Measurements from ENCODE around the gene FOXP1. TPM values are rescaled to one million over a fixed set of nuclear protein-coding genes. Genes with fewer than 3 reads are reported as not detected.
A peak's percentile ranks its signal among the peaks of the same experiment; 100 is the strongest.

Gene FOXP1
- total and polyA plus RNA-seq, 2 experiments from 2014 or later = 76.8 to 99.8 TPM

GRCh38 chr3:71317140-71317539 lies 266.4 kb downstream of the FOXP1 start:
- 83% methylated on average over 6 of the region's 6 CpGs for WGBS (ENCODE audit: low lambda C conversion rate, missing lambda C conversion rate)
- Histone ChIP-seq H3K4me3 (no peak overlapping the region), H3K27me3 (no peaks in the 10 kb centered on the region), H3K4me2 (peak overlapping the region; percentile 62), H3K36me3 (replicated peaks; ENCODE audit: insufficient read depth, low read depth) (no peaks in the 10 kb centered on the region), H3K4me1 (ENCODE audit: insufficient read depth) (peaks cover 36% of the 10 kb centered on the region), H3K9me2 (replicated peaks; ENCODE audit: insufficient read depth) (no peaks in the 10 kb centered on the region), H3K27ac (peak overlapping the region; percentile 62), H2AFZ (no peak overlapping the region), H3K9me3 (ENCODE audit: low read depth) (no peaks in the 10 kb centered on the region), H3K79me2 (peaks cover 48% of the 10 kb centered on the region), H4K20me1 (ENCODE audit: insufficient read depth, poor library complexity, severe bottlenecking) (no peaks in the 10 kb centered on the region)
- no peak for TF ChIP-seq EZH2phosphoT487 (IDR thresholded peaks at IDR 0.05; ENCODE audit: low read depth, severe bottlenecking, unreplicated experiment)
- no peak for TF ChIP-seq CTCF (IDR thresholded peaks at IDR 0.05; ENCODE audit: poor library complexity)
- no peak for TF ChIP-seq EZH2 (IDR thresholded peaks at IDR 0.05; ENCODE audit: borderline replicate concordance)
- DNase-seq (ENCODE audit: low spot score) = no peak

GRCh38 chr3:71316066-71316777 lies 267.3 kb downstream of the FOXP1 start:
- Histone ChIP-seq H3K9me3 (ENCODE audit: low read depth) (no peaks in the 10 kb centered on the region), H3K9me2 (replicated peaks; ENCODE audit: insufficient read depth) (no peaks in the 10 kb centered on the region), H3K4me1 (ENCODE audit: insufficient read depth) (peaks cover 36% of the 10 kb centered on the region), H2AFZ (no peak overlapping the region), H3K27me3 (no peaks in the 10 kb centered on the region), H3K36me3 (replicated peaks; ENCODE audit: insufficient read depth, low read depth) (no peaks in the 10 kb centered on the region), H3K4me3 (no peak overlapping the region), H4K20me1 (ENCODE audit: insufficient read depth, poor library complexity, severe bottlenecking) (no peaks in the 10 kb centered on the region), H3K4me2 (peak overlapping the region; percentile 28), H3K27ac (peak overlapping the region; percentile 16), H3K79me2 (peaks cover 49% of the 10 kb centered on the region)
- WGBS (ENCODE audit: low lambda C conversion rate, missing lambda C conversion rate) = 88% methylated on average over 16 of the region's 16 CpGs
- TF ChIP-seq EZH2 (IDR thresholded peaks at IDR 0.05; ENCODE audit: borderline replicate concordance) = no peak
- DNase-seq (ENCODE audit: low spot score) = no peak

- no peak for DNase-seq (ENCODE audit: low spot score)
- Histone ChIP-seq H3K36me3 (replicated peaks; ENCODE audit: insufficient read depth, low read depth) (no peaks in the 10 kb centered on the region), H3K4me3 (no peak overlapping the region), H3K9me3 (ENCODE audit: low read depth) (no peaks in the 10 kb centered on the region), H3K4me1 (ENCODE audit: insufficient read depth) (peaks cover 41% of the 10 kb centered on the region), H3K9me2 (replicated peaks; ENCODE audit: insufficient read depth) (no peaks in the 10 kb centered on the region), H3K4me2 (peak overlapping the region; percentile 0), H2AFZ (no peak overlapping the region), H4K20me1 (ENCODE audit: insufficient read depth, poor library complexity, severe bottlenecking) (no peaks in the 10 kb centered on the region), H3K27me3 (no peaks in the 10 kb centered on the region), H3K27ac (peak overlapping the region; percentile 16), H3K79me2 (peaks cover 50% of the 10 kb centered on the region)
- 97% methylated on average over 2 of the region's 2 CpGs for WGBS (ENCODE audit: low lambda C conversion rate, missing lambda C conversion rate)
- TF ChIP-seq CTCF (IDR thresholded peaks at IDR 0.05; ENCODE audit: poor library complexity) (no peak), EZH2 (IDR thresholded peaks at IDR 0.05; ENCODE audit: borderline replicate concordance) (no peak), EZH2phosphoT487 (IDR thresholded peaks at IDR 0.05; ENCODE audit: low read depth, severe bottlenecking, unreplicated experiment) (no peak)
Measured at GRCh38 chr3:71315431-71315830, 268.1 kb downstream of the FOXP1 start.

GRCh38 chr3:71313844-71314243 lies 269.7 kb downstream of the FOXP1 start:
- H3K27me3 ChIP-seq = no peaks in the 10 kb centered on the region
- H3K4me2 ChIP-seq = no peak overlapping the region
- H3K9me2 ChIP-seq (replicated peaks; ENCODE audit: insufficient read depth) = no peaks in the 10 kb centered on the region
- H3K36me3 ChIP-seq (replicated peaks; ENCODE audit: insufficient read depth, low read depth) = no peaks in the 10 kb centered on the region
- H3K9me3 ChIP-seq (ENCODE audit: low read depth) = no peaks in the 10 kb centered on the region
- H3K79me2 ChIP-seq = peaks cover 44% of the 10 kb centered on the region
- TF ChIP-seq EZH2 (IDR thresholded peaks at IDR 0.05; ENCODE audit: borderline replicate concordance) (no peak), EZH2phosphoT487 (IDR thresholded peaks at IDR 0.05; ENCODE audit: low read depth, severe bottlenecking, unreplicated experiment) (no peak), CTCF (IDR thresholded peaks at IDR 0.05; ENCODE audit: poor library complexity) (no peak)
- WGBS (ENCODE audit: low lambda C conversion rate, missing lambda C conversion rate) = 100% methylated on average over 2 of the region's 2 CpGs
- no peak overlapping the region for H3K4me3 ChIP-seq
- H3K4me1 ChIP-seq (ENCODE audit: insufficient read depth) = peaks cover 43% of the 10 kb centered on the region
- no peak for DNase-seq (ENCODE audit: low spot score)
- H2AFZ ChIP-seq = no peak overlapping the region
- H4K20me1 ChIP-seq (ENCODE audit: insufficient read depth, poor library complexity, severe bottlenecking) = no peaks in the 10 kb centered on the region
- no peak overlapping the region for H3K27ac ChIP-seq
